Endodermal cell (in vitro differentiated cells): ENCODE measurements around the gene CAPZB. TPM values are rescaled to one million over a fixed set of nuclear protein-coding genes. Genes with fewer than 3 reads are reported as not detected.
A peak's percentile ranks its signal among the peaks of the same experiment; 100 is the strongest.

ENCODE experiments used
- DNase-seq: peaks from one replicate; pipeline ENCODE4 v3.0.0-alpha.2; 2017
- H3K27ac ChIP-seq: 2 replicates; pipeline ENCODE4 v1.5.1; 2013; ENCODE audit warnings: mild to moderate bottlenecking, low read depth, low read length, moderate library complexity
- H3K27me3 ChIP-seq: 2 replicates; pipeline ENCODE4 v1.6.1; 2013; ENCODE audit warnings: mild to moderate bottlenecking, low read length, moderate library complexity; ENCODE audit not compliant: insufficient read depth, control insufficient read depth, poor library complexity, severe bottlenecking
- H3K36me3 ChIP-seq: 2 replicates; pipeline ENCODE4 v1.7.0; 2013; ENCODE audit warnings: mild to moderate bottlenecking, low read length, moderate library complexity; ENCODE audit not compliant: control insufficient read depth, insufficient read depth
- H3K4me1 ChIP-seq: one replicate; pipeline ENCODE4 v1.7.0; 2013; ENCODE audit warnings: low read length; ENCODE audit not compliant: control insufficient read depth, insufficient read depth
- H3K4me3 ChIP-seq: 2 replicates; pipeline ENCODE4 v1.5.1; 2013; ENCODE audit warnings: mild to moderate bottlenecking, low read length, moderate library complexity
- H3K9ac ChIP-seq: 2 replicates; pipeline ENCODE4 v1.6.1; 2013; ENCODE audit warnings: mild to moderate bottlenecking, low read length, moderate library complexity; ENCODE audit not compliant: poor library complexity, severe bottlenecking; ENCODE audit errors: extremely low read depth
- H3K9me3 ChIP-seq: 2 replicates; pipeline ENCODE4 v1.6.1; 2013; ENCODE audit warnings: mild to moderate bottlenecking, low read length, moderate library complexity; ENCODE audit not compliant: control insufficient read depth
- H3K27ac Mint-ChIP-seq: 2 replicates; pipeline ENCODE4 v1.8.0; 2020; ENCODE audit warnings: mixed read lengths
- H3K27me3 Mint-ChIP-seq: 2 replicates; pipeline ENCODE4 v1.8.0; 2021; ENCODE audit warnings: mild to moderate bottlenecking, mixed read lengths; ENCODE audit not compliant: insufficient read depth
- H3K36me3 Mint-ChIP-seq: 2 replicates; pipeline ENCODE4 v1.8.0; 2020; ENCODE audit warnings: low read depth, mixed read lengths
- H3K4me1 Mint-ChIP-seq: 2 replicates; pipeline ENCODE4 v1.8.0; 2020; ENCODE audit warnings: mixed read lengths
- H3K4me3 Mint-ChIP-seq: 2 replicates; pipeline ENCODE4 v1.8.0; 2020; ENCODE audit warnings: mild to moderate bottlenecking, moderate library complexity, mixed read lengths
- H3K9me3 Mint-ChIP-seq: 2 replicates; pipeline ENCODE4 v1.8.0; 2020; ENCODE audit warnings: mild to moderate bottlenecking, mixed read lengths
- CTCF ChIP-seq: fragments of 200-600 bp; sonication (generic); conservative IDR thresholded peaks from 2 replicates; pipeline ENCODE4 v1.5.0; 2021; ENCODE audit warnings: antibody characterized with exemption, mild to moderate bottlenecking
- WGBS, 2 experiments: methylation state at CpG; one replicate each; pipeline versions ENCODE4 v1.1.5 to v1.1.7; 2013; ENCODE audit warnings: missing lambda C conversion rate in 2 of 2, mixed read lengths in 1 of 2; ENCODE audit not compliant: insufficient coverage in 1 of 2, insufficient read length in 1 of 2; 5-methylcytosine and 5-hydroxymethylcytosine counted together
- total RNA-seq, 2 donors: library from RNA; stranded (reverse); fragmentation: NEBNext Ultra II Directional in 1 of 2; extraction: Animal tissue kit (Norgen Biotek cat#: 25700) in 1 of 2; gene quantifications; 2 replicates in 1 of 2; 3 replicates in 1 of 2; pipeline ENCODE4 v1.2.1, GENCODE V29; 2021

The CAPZB gene
- total RNA-seq, 2 donors from 2014 or later = 334 to 362 TPM

- no peak for TF ChIP-seq CTCF
- Histone ChIP-seq H3K27ac (no peak overlapping the region), H3K4me1 (peaks cover 30% of the 10 kb centered on the region), H3K27me3 (no peaks in the 10 kb centered on the region), H3K4me3 (no peak overlapping the region), H3K9ac (no peak overlapping the region), H3K9me3 (no peaks in the 10 kb centered on the region), H3K36me3 (peaks cover 25% of the 10 kb centered on the region)
- no peak overlapping the region for H3K4me3 Mint-ChIP-seq
- 80 to 96% methylated on average over 3 to 6 of the region's 6 CpGs for WGBS, 2 experiments
- H3K4me1 Mint-ChIP-seq = peaks cover 43% of the 10 kb centered on the region
- H3K27me3 Mint-ChIP-seq = no peaks in the 10 kb centered on the region
- H3K36me3 Mint-ChIP-seq = peaks cover 2% of the 10 kb centered on the region
- H3K9me3 Mint-ChIP-seq = no peaks in the 10 kb centered on the region
- H3K27ac Mint-ChIP-seq = peak overlapping the region; percentile 0
- no peak for DNase-seq
Measured at GRCh38 chr1:19458815-19459417, 26.4 kb downstream of the CAPZB start.

- no peak for TF ChIP-seq CTCF
- WGBS, 2 experiments = 81 to 83% methylated on average over 8 of the region's 8 CpGs
- no peak overlapping the region for H3K4me3 Mint-ChIP-seq
- H3K9me3 Mint-ChIP-seq = no peaks in the 10 kb centered on the region
- Histone ChIP-seq H3K9ac (no peak overlapping the region), H3K4me1 (peaks cover 34% of the 10 kb centered on the region), H3K27me3 (no peaks in the 10 kb centered on the region), H3K4me3 (no peak overlapping the region), H3K27ac (no peak overlapping the region), H3K36me3 (peaks cover 15% of the 10 kb centered on the region), H3K9me3 (no peaks in the 10 kb centered on the region)
- no peaks in the 10 kb centered on the region for H3K27me3 Mint-ChIP-seq
- peaks cover 42% of the 10 kb centered on the region for H3K4me1 Mint-ChIP-seq
- H3K27ac Mint-ChIP-seq = peak overlapping the region; percentile 80
- DNase-seq = no peak
- H3K36me3 Mint-ChIP-seq = peaks cover 2% of the 10 kb centered on the region
Measured at GRCh38 chr1:19457607-19458006, 27.7 kb downstream of the CAPZB start.

DNA sequence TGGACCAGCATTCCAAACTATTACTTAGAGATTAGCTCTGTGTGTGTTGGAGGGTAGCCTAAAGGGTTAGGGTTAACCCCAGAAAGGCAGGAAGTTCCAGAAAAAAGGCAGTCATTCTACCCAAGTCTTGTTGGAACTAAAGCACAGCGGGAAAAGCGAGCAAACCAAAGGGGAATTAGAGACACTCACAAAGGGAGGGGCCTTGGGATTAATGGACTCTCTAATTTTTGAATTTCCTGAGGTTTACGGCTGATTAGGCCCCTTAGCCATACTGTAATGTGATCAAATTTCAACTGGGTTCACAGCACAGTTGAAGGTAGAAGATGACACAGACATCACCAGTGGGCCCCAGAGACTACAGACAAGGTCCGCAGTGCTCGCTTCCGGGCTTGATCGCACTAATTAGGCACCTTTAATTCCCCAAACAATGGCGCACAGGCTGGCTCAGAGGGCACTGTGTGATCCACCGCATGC is 28.3 kb downstream of the CAPZB start:
- Histone ChIP-seq H3K36me3 (peaks cover 13% of the 10 kb centered on the region), H3K9ac (no peak overlapping the region), H3K9me3 (no peaks in the 10 kb centered on the region), H3K4me1 (peaks cover 34% of the 10 kb centered on the region), H3K27me3 (no peaks in the 10 kb centered on the region), H3K27ac (peak overlapping the region; percentile 46), H3K4me3 (no peak overlapping the region)
- no peak for TF ChIP-seq CTCF
- H3K36me3 Mint-ChIP-seq = peaks cover 2% of the 10 kb centered on the region
- no peaks in the 10 kb centered on the region for H3K27me3 Mint-ChIP-seq
- H3K4me3 Mint-ChIP-seq = no peak overlapping the region
- no peaks in the 10 kb centered on the region for H3K9me3 Mint-ChIP-seq
- H3K4me1 Mint-ChIP-seq = peaks cover 48% of the 10 kb centered on the region
- peak overlapping the region; percentile 80 for H3K27ac Mint-ChIP-seq
- DNase-seq = peak; percentile 44
- 53 to 56% methylated on average over 7 to 9 of the region's 9 CpGs for WGBS, 2 experiments
